HFF-Myc (cell line): ENCODE measurements around the gene SRRM4.

Source experiments
- DNase-seq: peaks from one replicate; pipeline ENCODE4 v3.0.0-alpha.2; 2011; ENCODE audit warnings: low read depth; ENCODE audit errors: extremely low read depth
- H3K4me3 ChIP-seq: replicated peaks from 2 replicates; pipeline ENCODE4 v1.5.1; 2011; ENCODE audit warnings: low read depth, mild to moderate bottlenecking, control low read depth, low read length
- CTCF ChIP-seq: IDR thresholded peaks from 2 replicates; pipeline ENCODE4 v1.5.1; 2012; ENCODE audit warnings: mild to moderate bottlenecking, low read depth, low read length, control low read depth; ENCODE audit errors: missing control alignments

Gene SRRM4

GRCh38 chr12:119075918-119076317 lies 94.6 kb downstream of the SRRM4 start:
- H3K4me3 ChIP-seq: no peak overlapping the region
- DNase-seq: no peak
- TF ChIP-seq CTCF: no peak

- no peak for DNase-seq
- TF ChIP-seq CTCF: no peak
- no peak overlapping the region for H3K4me3 ChIP-seq
Measured at GRCh38 chr12:119079530-119079929, 98.2 kb downstream of the SRRM4 start.

DNA sequence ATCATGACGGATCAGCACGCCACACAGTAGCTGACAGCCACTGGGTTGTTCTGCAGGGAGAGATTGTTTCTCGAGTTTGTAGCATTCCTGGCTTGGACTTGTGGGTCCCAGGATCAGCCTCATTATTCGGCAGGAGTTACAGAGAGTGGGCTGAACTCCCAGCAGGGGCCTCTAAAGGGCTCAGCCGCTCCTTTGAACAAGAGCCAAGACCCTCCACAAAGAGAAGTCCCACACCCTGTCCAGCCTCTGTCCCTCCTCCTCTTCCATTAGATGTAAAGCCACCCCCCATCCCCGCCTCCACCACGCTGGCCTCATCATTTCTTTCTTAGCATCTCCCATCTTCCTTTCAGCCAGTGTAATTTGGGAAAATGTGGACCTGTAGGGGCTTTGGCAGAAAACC lies 100.7 kb downstream of the SRRM4 start:
- no peak for DNase-seq
- no peak for TF ChIP-seq CTCF
- H3K4me3 ChIP-seq: no peak overlapping the region

DNA sequence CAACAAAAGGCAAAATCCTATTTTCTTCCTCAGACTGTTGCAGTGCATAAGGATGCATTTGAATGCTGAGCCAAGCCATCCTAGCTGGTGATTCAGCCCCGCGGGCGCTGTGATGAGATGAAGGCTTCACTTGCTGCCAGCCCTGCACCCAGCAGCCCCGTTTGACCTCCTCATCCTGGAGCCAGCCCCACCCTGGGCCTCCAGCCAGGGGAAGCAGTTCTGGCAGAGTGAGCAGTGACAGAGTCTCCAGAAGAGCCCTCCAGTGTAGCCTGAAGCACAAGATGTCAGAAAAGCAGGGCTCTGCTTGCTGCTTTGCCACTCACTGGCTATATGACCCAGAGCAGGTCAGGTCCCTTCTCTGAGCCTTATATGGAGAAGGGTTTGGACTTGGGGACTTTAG lies 101.2 kb downstream of the SRRM4 start:
- no peak overlapping the region for H3K4me3 ChIP-seq
- no peak for DNase-seq
- TF ChIP-seq CTCF: no peak

DNA sequence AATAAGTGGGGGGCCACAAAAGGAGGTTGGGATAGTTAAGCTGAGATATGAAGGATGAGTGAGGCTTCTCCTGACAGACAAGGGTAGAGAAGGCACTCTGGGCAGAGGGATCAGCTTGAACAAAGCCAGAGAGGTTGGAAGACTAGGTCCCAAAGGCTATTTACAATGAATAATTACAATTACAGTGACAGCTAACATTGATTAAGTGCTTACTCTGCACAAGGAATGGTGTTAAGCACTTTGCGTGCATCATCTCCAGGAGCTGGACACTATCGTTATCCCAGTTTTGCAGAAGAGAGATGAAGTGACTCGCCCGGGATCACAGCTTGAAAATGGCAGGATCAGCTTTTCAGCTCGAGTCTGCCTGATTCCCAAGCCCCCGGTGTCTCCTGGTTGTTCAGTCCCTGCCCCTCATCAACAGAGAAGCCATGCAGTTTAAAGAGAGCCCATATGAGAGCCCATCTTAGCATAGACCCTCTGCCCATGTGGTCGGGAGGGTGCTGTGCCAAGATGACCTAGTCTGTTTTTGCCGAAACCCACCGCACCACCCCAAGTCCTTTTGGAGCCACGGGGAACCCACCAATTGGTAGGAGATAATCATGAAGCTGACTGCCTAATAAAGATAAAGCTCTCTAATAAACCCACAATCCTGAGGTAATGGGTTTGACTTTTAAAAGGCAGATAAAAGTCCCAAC lies 107.5 kb downstream of the SRRM4 start:
- no peak overlapping the region for H3K4me3 ChIP-seq
- no peak for TF ChIP-seq CTCF
- no peak for DNase-seq

DNA sequence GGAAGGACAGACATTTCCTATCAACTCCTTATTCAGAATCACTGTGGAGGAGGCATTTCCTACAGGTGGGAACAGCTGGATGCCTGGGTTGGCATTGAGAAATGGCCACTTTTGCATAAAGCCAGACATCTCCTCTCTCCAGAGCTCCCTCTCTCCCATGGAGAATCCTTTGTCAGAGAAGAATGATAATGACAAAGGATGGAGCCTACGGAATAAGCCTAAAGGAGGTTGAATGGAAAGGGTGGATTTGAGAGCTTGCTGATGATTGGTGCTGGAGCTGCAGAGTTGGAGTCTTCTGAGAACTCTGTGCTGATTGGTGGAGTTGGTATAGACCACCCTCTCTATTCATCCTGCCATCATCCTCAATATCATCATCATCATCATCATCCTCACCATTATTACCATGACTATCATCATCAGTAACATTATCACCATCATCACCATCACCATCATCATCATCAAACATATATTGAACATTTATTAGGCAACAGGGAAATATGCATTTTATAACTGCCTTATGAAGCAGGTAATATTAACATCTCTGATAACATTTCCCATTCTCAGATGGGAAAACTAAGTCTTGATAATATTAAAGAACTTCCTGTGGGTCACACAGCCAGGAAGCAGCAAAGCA lies 108.2 kb downstream of the SRRM4 start:
- H3K4me3 ChIP-seq: no peak overlapping the region
- no peak for TF ChIP-seq CTCF
- no peak for DNase-seq
